GM19328 (cell line): Measurements from ENCODE around the gene CIDEB.

Source experiments
- ATAC-seq: cut with Tn5 transposase; IDR thresholded peaks from one replicate; pipeline ENCODE4 v1.9.1; 2021; ENCODE audit warnings: mild to moderate bottlenecking, moderate library complexity; ENCODE audit not compliant: unreplicated experiment

Gene CIDEB

DNA sequence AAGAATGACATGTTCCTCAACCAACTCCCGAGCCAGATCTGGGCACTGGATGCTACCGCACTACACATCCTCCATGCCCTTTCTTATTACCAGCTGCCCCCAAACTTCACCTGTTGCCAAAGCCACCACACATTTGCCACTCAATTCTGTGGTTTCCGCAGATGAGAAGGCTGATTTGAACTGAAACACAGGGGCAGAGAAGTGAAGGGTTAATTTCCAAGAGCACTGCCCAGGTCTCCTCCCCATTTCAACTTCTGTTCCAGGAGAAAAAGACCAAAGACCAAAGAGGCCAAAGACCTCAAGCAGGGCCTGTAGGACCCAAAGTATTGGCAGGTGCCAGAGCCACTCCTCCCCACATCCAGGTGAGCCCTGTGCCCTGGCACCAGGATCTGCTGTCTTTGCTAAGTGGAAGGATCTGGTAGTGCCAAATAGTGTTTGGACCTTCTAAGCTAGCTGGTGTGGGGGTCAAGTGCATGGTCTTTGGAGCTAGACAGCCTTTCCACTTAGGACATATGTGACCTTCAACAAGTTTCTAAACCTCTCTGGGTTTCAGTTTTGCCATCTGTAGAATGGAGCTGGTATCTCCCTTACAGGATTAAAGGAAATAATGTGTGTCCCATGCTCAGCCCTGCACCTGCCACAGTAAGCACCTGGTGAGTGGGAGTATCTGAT lies 16.2 kb downstream of the CIDEB start:
- no peak for ATAC-seq

DNA sequence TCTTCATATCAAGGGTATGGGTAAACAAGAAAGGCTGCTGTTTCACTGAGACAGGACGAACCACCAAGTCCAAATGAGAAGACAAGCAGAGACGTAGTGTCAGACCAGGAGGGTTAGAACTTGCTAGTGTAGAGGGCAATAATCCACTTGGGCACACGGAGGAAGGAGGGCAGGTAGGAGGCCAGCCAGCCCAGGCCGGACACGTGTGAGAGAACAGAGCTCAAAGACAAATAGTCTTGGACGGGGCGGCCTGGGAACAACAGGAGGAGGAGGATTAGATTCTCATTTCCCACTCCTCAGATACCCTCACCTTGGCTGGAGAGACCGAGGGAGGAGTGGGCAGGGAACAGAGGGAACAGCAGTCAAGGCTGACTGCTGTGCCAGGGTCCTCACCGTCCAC lies 17.0 kb downstream of the CIDEB start:
- ATAC-seq = no peak

DNA sequence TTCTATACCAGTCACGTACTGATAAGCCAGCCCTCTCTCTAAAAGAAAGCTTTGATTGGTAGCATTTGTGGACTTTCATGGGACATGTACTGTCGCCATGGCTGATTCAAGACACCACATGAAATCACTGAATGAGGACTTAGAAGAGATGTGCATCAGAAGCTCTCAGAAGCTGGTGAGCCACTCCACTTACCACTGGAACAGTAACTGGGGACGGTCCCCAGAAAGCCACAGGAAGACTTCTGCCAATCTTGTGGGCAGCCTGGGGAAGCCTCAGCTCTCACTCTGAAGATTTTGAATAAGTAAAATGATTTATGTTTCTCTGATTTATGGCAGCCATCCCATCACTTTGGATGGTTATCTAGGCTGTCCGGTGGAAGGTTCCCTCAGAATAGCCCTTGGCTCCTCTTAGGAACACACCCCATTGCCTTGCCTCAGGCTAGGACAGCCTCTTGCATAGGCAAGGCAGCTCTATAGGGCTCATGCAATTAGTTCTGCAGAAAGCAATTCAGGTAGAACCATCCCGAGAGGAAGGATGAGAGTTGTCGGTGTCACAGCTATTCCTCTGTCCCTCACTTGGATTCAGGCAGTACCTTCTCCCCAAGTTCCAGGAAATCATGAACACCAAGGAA lies 18.0 kb downstream of the CIDEB start:
- peak; percentile 57 for ATAC-seq

DNA sequence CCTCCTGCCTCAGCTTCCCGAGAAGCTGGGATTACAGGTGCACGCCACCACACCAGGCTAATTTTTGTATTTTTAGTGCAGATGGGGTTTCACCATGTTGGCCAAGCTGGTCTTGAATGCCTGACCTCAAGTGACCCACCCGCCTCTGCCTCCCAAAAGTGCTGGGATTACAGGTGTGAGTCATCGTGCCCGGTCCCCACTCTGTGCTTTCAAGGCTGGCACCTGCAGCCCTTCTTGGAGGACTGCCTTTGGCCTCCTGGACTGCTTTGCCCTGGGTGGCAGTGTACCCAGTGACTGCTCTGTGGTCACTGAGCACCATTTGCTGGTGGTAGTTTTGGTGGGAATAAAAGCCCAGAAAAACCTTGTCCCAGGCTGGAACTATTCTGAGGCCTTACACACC lies 20.8 kb downstream of the CIDEB start:
- ATAC-seq = no peak

DNA sequence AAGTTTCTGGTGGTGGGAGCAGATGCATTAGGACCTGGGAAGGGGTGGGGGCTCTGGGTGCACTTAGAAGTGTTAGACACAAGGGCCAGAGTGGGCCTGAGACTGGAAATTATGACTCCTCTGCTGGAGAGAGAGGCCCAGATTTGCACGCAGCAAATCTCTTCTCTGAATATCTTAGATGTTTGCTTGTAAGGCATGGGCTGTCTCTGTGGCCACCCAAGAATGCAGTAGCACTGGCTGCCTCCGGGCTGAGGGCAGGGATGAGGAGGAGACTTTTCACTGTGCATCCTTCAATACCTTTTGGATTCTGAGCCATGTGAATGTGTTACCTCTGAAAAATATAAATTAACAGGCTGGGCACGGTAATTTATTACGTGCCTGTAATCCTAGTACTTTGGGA lies 22.4 kb downstream of the CIDEB start:
- no peak for ATAC-seq

DNA sequence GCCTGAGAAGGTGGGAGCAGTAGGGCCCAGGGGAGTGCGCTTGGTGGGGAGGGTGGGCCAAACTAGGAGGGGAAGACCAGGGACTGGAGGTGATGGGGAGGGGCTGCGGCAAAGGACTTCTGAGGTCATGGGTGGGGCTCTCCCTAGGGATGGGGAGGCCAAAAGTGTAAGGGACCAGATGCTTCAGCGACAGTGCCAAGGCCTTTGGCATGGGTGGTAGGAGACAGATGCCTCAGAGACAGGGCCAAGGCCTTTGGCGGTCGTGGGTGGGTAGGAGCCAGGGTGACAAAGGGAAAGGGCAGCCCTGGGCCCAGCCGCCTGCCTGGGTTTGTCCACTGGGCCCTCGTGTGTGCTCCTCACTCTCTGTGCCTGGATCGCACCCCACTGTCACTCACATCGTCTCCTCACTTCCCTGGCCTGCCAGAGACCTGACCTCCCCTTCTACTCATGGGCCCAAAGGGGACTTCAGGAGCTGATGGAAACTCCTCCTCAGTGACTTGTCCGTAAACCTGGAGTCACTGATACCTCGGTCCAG lies 23.2 kb downstream of the CIDEB start:
- ATAC-seq = no peak

DNA sequence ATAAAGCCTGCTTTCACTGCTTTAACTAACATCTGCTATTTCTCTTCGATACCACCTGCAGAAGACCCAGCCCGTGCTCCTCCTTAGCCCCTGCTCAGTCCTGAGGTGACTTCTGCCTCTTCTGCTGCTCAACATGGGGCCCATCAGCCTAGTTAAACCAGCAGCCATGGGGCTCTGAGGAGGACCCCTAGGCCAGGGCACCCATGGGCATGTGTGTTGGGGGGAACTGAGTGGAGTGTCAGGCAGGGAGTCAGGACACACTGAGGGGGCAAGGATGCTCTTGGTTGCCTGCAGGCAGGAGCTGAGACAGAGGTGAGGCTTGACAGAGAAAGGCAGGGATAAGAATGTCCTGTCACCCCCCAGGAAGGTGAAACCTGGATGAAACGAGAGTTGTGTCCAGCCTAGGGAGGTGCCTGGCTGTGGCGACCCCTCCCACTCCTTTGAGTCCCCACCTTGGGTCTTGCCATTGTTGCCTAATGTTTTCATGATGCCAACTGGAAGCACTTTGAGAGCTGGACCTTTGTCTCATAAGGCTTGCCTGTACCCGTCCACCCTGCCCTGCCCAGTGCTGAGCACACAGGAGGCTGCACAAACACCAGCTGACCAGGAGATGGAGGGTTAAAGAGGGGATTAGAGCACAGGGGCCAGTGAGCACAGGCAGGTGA lies 23.8 kb downstream of the CIDEB start:
- ATAC-seq = no peak

DNA sequence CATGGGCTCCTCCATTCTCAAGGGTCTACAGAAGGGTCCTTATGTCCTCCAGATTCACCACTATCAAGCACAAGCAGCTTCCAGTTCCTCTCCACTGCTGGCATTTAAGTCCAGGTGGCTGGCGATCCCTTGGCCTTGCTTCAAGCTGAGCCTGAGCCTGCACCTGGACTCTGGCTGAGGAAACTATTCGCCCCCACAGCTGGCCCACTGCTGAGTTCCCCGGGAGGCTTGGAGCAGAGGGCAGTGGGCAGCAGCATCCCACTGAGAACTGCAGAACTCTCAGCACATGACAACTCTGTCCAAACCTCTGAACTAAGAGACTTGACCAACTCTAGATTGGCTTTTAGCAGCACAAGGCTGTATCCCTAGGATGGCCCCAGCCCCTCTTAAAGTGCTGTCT lies 25.0 kb downstream of the CIDEB start:
- ATAC-seq = no peak

DNA sequence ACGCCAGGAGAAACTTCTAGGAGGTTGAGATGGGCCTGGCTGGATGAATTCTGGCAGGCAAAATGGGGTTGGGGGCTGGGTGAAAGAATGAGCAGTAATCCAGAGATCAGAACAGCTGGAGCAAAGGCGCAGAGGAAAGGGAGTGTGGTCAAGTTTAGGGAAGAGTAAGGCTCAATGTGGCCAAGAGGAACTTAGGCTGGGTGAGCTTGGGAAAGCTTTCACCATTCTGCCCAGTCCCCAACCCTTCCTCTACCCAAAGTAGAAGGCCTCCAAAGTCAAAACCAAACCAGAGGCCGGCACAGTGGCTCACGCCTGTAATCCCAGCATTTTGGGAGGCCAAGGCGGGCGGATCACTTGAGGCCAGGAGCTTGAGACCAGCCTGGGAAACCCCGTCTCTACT lies 26.1 kb downstream of the CIDEB start:
- no peak for ATAC-seq

DNA sequence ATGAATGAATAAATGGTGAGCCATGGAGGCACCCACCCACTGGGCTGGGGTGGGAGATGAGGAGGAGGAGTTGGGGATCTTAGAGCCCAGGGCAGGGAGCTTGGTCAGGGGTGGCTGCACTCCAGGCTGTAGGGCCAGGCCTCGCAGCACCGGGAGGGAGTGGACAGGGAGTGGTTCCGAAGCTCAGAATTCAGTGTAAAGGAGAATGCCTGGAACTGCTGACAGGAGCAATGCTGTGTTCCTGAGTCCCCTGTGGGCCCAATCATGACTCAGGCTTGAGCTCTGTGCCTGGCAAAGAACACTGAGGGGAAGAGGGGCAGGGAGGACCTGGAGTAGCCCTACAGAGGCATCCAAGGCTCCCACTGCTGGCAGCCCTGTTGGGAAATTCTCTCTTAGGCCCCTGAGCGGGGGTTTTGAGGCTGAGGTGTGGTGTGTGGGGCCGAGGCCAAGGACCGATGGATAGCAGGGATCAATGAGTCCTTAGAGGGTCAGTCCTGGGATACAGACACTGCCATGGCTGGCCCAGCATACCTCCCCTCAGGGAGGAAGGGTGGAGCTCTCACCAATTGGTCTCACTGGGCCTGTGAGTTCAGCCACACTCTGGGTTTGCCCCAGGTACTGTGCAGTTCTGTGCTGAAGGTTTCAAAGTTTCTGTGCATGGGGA lies 26.8 kb downstream of the CIDEB start:
- no peak for ATAC-seq

DNA sequence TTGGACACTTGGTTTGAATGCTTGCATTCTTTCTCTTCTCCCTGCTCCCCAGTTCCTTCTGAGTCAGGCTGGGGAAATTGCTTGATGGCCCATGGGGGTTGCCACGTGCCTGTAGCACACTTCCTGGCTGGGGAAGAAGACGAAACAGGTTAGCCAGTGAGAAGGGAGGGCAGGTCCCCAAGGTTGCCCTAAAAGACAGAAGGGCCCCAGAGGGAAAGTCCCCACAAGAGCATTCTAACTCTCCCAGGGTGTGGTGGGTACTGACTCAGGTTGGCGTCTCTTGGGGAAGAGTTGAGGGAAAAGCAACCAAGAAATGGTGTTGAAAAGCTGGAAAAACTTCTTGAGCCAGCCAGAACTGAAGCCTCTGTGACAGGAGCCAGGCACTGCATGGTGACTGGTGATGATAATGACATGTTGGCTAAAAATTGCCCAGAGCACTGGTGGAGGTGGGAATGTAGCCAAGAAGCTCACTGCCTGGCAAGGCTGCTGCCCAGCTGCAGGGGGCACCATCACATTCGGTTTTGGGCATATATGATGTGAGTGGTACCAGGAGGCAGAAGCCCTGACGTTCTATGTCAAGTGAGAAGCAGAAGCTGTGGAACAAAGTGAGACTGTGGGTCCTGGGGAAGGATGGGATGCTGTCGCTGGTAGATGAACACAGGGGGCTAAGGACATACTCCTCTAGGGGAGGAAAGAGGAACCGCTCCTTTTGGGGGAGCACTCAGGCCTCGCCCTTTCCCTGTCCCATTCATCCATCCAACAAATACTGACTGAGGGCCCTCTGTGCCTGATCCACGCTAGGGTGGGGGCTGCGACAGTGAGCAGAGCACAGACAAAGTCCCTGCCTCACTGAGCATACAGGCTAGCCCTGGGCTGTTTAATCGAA lies 28.2 kb downstream of the CIDEB start:
- peak; percentile 52 for ATAC-seq

DNA sequence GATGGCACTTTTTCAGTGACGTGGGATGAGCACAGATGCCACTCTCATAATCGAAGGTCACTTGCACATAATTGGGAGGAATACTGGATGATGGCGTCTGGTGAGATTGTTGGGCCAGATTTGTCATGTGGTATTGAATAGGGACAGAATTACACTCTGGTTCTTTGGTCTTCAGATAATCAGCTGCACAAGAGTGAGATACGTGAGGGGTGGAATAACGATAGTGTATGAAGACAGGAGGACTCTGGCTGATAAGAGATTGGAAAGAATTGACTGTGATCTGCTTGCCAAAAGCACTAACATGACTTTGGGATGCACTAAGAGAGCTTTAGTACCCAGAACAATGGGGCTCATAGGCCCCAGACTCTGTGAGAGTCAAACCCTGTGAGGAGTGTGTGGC lies 29.4 kb downstream of the CIDEB start:
- no peak for ATAC-seq

DNA sequence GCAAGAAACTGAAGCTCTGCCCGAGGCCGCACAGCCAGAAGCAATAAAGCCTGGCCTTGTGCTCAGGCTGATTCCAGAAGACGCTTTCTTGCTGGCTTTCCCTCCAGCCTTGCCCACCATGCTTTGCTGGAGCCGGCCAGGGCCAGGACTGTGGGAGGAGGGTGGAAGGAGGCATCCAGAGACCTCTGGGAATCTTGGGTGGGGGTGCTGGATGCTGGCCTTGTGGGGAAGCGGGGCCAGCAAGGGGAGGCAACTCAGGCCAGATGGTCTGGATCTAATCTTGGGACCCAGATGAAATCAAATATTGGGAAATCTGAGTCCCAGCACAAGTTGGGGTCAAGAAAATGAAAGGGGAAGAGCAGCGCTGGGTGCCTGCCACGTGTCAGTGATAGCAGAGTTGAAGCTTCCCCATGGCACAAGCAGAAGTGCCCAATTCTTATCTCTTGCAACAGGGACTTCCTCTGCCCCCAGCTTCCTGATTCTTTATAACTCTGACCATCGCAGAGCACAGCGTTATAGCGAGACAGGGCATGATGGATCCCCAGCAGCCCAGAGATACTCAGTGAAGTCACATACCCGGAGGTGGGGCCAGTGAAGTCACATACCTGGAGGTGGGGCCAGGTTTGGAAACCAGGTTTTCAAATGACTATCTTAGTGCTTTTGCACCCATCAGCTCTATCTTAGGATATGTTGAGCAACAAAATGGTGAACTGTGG lies 30.0 kb downstream of the CIDEB start:
- no peak for ATAC-seq

DNA sequence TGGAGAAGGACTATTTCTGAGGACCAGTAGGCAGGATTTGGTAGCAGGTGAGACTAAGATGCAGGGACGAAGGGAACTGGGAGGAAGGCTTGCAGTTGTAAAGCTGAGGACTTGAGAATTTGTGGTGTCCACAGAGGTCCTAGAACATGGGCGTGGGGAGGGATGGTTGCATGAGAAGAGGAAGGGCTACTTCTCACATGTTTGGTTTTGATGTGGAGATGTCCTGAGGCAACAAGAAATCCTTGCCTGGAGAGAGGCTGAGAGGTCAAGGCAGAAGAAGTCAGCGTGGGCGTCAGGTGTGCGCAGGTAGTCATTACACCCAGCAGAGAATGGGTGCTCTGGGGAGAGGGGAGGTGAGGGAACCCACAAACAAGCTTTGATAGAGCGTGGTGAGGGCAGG lies 30.7 kb downstream of the CIDEB start:
- no peak for ATAC-seq

DNA sequence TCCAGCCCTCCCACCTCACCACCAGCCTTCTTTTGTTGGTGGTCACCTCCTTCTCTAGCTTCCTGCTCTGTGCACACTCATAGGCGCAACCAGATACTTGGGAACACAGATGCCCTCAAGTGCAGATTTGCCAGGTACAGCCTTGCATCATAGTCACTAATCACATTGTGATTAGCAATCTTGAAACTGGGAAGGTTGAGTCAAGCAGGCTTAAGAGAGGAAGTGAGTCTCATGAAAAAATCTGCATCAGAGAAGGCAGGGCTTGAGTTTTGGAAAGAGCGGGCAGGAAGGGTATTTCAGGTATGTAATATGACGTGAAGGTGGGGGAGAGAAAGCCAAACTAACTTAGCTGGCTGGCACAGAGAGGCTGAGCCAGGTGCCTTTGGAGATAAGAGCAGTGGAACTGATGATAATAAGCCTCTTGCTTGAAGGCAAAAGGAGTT lies 33.7 kb downstream of the CIDEB start:
- no peak for ATAC-seq

DNA sequence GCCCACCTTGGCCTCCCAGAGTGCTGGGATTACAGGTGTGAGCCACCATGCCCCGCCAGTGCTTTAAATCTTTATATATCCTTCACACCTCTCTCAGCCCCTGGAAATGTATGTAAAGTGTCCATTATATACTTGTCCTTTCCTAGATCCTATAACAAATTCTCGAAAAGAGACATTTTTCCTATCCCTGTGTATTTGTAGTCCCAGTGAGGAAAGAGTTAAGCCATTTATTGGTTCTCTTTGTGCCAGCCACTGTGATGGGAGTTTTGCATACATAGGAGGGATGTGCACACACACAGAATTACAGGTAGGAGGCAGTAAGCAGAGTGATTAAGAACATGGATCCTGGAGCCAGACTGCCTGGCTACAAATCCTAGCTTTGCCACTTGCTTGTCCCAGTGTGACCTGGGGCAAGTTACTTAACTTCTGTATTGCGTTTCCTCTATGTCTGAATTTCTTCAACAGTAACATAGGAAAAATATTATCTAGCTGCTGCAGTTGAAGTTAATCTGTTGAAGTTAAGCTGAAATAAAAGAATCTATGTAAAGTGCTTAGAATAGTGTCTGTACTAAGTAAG lies 34.3 kb downstream of the CIDEB start:
- no peak for ATAC-seq

DNA sequence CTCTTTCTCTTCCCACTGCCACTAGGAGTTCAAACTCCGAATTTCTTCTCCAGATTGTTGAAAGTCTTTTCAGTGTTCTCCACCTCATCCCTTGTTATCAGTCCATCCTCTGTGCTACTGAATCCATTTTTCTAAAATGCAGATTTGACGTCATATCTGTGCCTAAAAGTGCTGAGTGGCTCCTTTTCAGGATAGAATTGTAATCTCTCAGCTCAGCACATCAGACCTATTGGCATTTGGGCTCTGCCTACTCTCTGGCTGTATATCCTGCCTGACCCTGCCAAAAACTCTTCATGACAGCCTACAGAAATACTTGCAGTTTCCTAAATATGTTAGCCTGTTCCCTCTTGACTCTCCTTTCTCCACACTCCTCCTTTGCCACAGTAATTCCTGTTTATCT lies 35.3 kb downstream of the CIDEB start:
- no peak for ATAC-seq

DNA sequence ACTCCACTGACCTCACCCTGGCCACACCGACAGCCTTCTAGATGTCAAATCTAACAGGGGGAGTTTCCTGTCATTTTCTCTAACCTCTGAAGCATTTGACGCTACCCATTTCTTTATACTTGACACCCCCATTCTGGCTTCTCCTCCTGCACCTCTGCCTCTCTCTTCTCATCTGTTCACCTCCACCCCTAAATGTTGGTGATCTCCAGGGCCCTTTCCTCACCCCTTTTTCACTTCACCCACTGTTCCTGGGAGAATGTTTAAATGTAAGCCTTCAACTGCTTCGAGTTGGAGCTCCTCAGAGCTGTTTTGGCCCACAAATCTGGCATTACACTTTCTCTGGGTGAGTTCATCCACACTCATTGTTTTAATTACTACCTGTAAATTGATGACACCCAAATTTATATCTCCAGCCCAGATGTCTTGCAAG lies 35.9 kb downstream of the CIDEB start:
- ATAC-seq = no peak

DNA sequence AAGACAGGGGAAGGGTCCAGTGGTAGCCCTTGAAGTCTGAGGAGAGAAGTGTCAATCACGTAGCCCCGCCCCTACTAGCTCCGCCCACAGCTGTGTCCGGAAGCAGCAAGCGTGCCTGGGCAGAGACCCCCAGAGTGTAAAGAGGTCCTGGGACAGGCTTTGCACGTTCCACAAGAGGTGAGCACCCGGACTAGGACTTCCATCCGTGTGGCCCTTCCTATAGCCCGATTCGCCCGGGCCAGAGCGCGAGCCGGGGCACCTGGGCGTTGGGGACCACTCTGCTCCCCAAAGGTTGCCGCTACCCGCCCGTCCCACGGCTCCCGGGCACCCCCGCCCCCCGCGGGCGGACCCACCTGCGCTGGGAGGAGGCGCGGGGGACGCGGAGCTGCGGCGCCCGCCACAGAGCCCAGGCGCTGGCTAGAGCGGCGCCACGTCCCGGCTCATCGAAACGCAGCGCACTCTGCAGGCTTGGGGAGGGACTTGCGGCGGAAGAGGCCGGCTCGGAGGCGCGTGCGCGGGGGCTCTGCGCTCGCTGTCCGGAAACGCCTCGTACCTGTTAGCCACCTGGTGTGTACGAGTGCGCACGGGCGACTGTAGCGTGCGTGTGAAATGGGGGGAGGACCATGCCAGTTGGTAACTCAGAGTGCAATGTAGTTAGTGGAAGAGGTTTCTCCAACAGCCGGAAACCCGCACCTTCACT lies 36.5 kb downstream of the CIDEB start, which contains the start of gene RABGGTA:
TSS of gene RABGGTA (minus strand) at position 464 of the 700 bp plus-strand sequence. CDS start 482 bp downstream, outside the sequence.
- peak; percentile 85 for ATAC-seq
